ENCODE results near the gene SEC23IP.

DNA sequence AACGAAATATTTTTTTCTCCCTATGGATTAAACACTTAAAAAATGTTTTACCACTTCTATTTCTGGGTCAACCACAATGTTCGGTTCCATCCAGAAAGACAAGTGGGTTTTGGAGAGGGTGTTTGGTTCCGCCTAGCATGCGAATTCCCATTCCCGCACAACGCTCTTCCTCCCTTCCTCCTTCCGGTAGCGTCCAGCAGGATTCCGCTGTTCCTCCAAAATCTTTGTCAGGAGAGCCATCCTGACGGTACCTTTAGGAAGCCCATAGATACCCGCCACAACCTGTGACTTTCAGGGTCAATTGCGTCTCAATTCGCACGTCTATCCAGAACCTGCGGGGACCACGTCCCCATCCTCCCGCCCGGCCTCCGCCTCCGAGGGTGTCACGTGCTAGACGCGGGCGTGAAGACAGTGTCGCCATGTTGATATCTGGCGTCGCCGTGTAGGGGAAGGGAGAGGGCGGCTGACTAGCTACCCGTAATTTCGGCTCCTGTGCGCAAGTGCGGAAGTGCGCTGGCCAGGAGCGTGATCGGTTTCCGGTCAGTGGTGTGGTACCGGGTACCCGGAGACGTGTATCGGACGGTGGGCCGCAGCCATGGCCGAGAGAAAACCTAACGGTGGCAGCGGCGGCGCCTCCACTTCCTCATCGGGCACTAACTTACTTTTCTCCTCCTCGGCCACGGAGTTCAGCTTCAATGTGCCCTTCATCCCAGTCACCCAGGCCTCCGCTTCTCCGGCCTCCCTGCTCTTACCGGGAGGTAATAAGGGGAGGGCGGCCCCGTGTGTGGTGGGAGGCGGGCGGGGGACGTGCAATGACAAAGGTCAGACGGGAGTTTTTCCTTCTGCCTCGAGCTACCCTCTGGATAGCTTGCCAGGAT lies at the start of gene SEC23IP:
- TF ChIP-seq TAF1 (IDR thresholded peaks at IDR 0.05; ENCODE audit: low read depth, low read length) (peak; percentile 43), POLR2AphosphoS5 (IDR thresholded peaks at IDR 0.05; ENCODE audit: low read depth, low read length) (peak; percentile 91), POLR2A (IDR thresholded peaks at IDR 0.05; ENCODE audit: low read depth, low read length) (peak; percentile 85), POU2F2 (IDR thresholded peaks at IDR 0.05; ENCODE audit: low read depth, low read length) (peak; percentile 67)

All from GM12891 (cell line).